OCI-LY7 (cell line): Measurements from ENCODE around the gene USP6NL. TPM values are rescaled to one million over a fixed set of nuclear protein-coding genes. Genes with fewer than 3 reads are reported as not detected.

ENCODE experiments used
- BruUV-seq: library from RNA; stranded (reverse); fragments of 400-500 nt; replicated peaks from 2 replicates; lab custom pipeline; 2021; lab: Mats Ljungman, UMichigan
- CTCF ChIA-PET: fragments of 300-600 bp; sonication (Branson Sonifier 250); formaldehyde crosslinking; loops from one replicate; lab custom pipeline; 2022; ENCODE audit warnings: antibody characterized with exemption; ENCODE audit not compliant: unreplicated experiment; lab: Charles Lee
- POLR2A ChIA-PET: fragments of 300-600 bp; sonication (Branson Sonifier 250); formaldehyde crosslinking; loops from one replicate; lab custom pipeline; 2022; ENCODE audit warnings: antibody characterized with exemption; lab: Charles Lee
- DNase-seq: peaks from one replicate; pipeline ENCODE4 v3.0.0-alpha.2; 2015; ENCODE audit warnings: low spot score
- H2AFZ ChIP-seq: fragments of 200-600 bp; sonication (generic), shearing (Covaris generic); 2 replicates; pipeline ENCODE4 v1.6.1; 2014; ENCODE audit warnings: mild to moderate bottlenecking, antibody characterized with exemption, low read length, moderate library complexity
- H3K27ac ChIP-seq: fragments of 200-600 bp; sonication (generic); 2 replicates; pipeline ENCODE4 v1.5.1; 2014; ENCODE audit warnings: mixed run types, low read depth, mild to moderate bottlenecking, moderate library complexity, low read length, inconsistent platforms; ENCODE audit not compliant: poor library complexity, severe bottlenecking
- H3K36me3 ChIP-seq: fragments of 200-600 bp; sonication (generic); 2 replicates; pipeline ENCODE4 v1.6.1; 2014; ENCODE audit warnings: mild to moderate bottlenecking, antibody characterized with exemption, low read length, moderate library complexity, mixed read lengths; ENCODE audit not compliant: insufficient read depth
- H3K4me1 ChIP-seq: fragments of 200-600 bp; sonication (generic); 2 replicates; pipeline ENCODE4 v1.5.1; 2014; ENCODE audit warnings: mild to moderate bottlenecking, low read length; ENCODE audit not compliant: insufficient read depth, poor library complexity, severe bottlenecking
- H3K4me2 ChIP-seq: fragments of 200-600 bp; sonication (generic); 2 replicates; pipeline ENCODE4 v1.6.1; 2014; ENCODE audit warnings: mild to moderate bottlenecking, low read length
- H3K4me3 ChIP-seq: fragments of 200-600 bp; sonication (generic); 2 replicates; pipeline ENCODE4 v1.5.1; 2014; ENCODE audit warnings: mild to moderate bottlenecking, low read depth, low read length; ENCODE audit not compliant: poor library complexity, severe bottlenecking
- H3K79me2 ChIP-seq: fragments of 200-600 bp; sonication (generic); 2 replicates; pipeline ENCODE4 v1.6.1; 2016; ENCODE audit warnings: low read depth, mild to moderate bottlenecking, low read length, moderate library complexity, mixed read lengths; ENCODE audit not compliant: insufficient read depth
- H3K9me2 ChIP-seq: fragments of 200-600 bp; sonication (generic); 2 replicates; pipeline ENCODE4 v1.6.1; 2016; ENCODE audit warnings: mild to moderate bottlenecking, low read length, mixed read lengths; ENCODE audit not compliant: insufficient read depth
- H3K9me3 ChIP-seq: fragments of 200-600 bp; sonication (generic); 2 replicates; pipeline ENCODE4 v1.6.1; 2014; ENCODE audit warnings: mild to moderate bottlenecking, mixed run types, low read length, mixed read lengths
- H4K20me1 ChIP-seq: fragments of 200-600 bp; sonication (generic); 2 replicates; pipeline ENCODE4 v1.6.1; 2014; ENCODE audit warnings: mild to moderate bottlenecking, antibody characterized with exemption, low read length, moderate library complexity, mixed read lengths; ENCODE audit not compliant: insufficient read depth
- CTCF ChIP-seq: fragments of 200-600 bp; sonication (generic); conservative IDR thresholded peaks from 2 replicates; pipeline ENCODE4 v1.5.1; 2014; ENCODE audit warnings: mild to moderate bottlenecking, antibody characterized with exemption, low read length, moderate library complexity, mixed read lengths
- EZH2phosphoT487 ChIP-seq: fragments of 200-600 bp; sonication (generic); IDR thresholded peaks from 2 replicates; pipeline ENCODE4 v1.6.1; 2018; ENCODE audit warnings: low read depth, borderline replicate concordance, mild to moderate bottlenecking, mixed run types, antibody characterized with exemption, low read length, moderate library complexity, mixed read lengths
- intact Hi-C: fragments of 100-400 bp; cut with micrococcal nuclease; formaldehyde crosslinking; loops from one replicate; pipeline ENCODE4 v1.10.0; 2022; ENCODE audit not compliant: unreplicated experiment
- total RNA-seq, 2 experiments: library from RNA; depleted of rRNA in 1 of 2; stranded (reverse); fragments of >200 nt in 1 of 2; shearing (Covaris generic) in 1 of 2; gene quantifications; 2 replicates each; pipeline ENCODE4 v1.2.3, GENCODE V29; 2014 to 2022

The USP6NL gene
- total RNA-seq, 2 experiments from 2014 or later, result 41.7 to 59.7 TPM

- no peaks in the 10 kb centered on the region for H3K9me2 ChIP-seq
- H3K9me3 ChIP-seq, result no peaks in the 10 kb centered on the region
- peaks cover 8% of the 10 kb centered on the region for H3K36me3 ChIP-seq
- no peaks in the 10 kb centered on the region for H4K20me1 ChIP-seq
- POLR2A ChIA-PET, result interaction anchor here (0.6 to 3.3 kb wide), 5 partner anchors 9 to 275 kb away, joined by 3 to 20 read pairs (median 3); no protein-coding TSS in a partner anchor
- no peaks in the 10 kb centered on the region for H3K79me2 ChIP-seq
- CTCF ChIA-PET, result no interaction called here
- H3K4me3 ChIP-seq, result no peak overlapping the region
- TF ChIP-seq CTCF, result no peak
- no peak for TF ChIP-seq EZH2phosphoT487
- no peak overlapping the region for H2AFZ ChIP-seq
- H3K27ac ChIP-seq, result no peak overlapping the region
- no TSS peak for BruUV-seq
- no peak for DNase-seq
- H3K4me2 ChIP-seq, result no peak overlapping the region
- intact Hi-C loops, result no loop called here
- H3K4me1 ChIP-seq, result peaks cover 53% of the 10 kb centered on the region
Observed at GRCh38 chr10:11451640-11452260, 159.7 kb downstream of the USP6NL start.

- intact Hi-C loops, result no loop called here
- DNase-seq, result peak; percentile 28
- ChIA-PET CTCF (no interaction called here), POLR2A (interaction anchor here (1.1 to 3.3 kb wide), 2 partner anchors 11 to 27 kb away, joined by 3 to 20 read pairs; no protein-coding TSS in a partner anchor)
- TF ChIP-seq CTCF (no peak; the same call in 1 of the 2 replicates), EZH2phosphoT487 (no peak)
- H3K79me2 ChIP-seq, result no peaks in the 10 kb centered on the region
- BruUV-seq, result no TSS peak
- H3K9me2 ChIP-seq, result no peaks in the 10 kb centered on the region
- H3K4me2 ChIP-seq, result peak overlapping the region; percentile 83
- no peaks in the 10 kb centered on the region for H3K9me3 ChIP-seq
- H2AFZ ChIP-seq, result no peak overlapping the region; the same call in 1 of the 2 replicates
- H3K27ac ChIP-seq, result peak overlapping the region; percentile 89
- peak overlapping the region; percentile 60 for H3K4me3 ChIP-seq
- peaks cover 4% of the 10 kb centered on the region; the same call in 1 of the 2 replicates for H3K36me3 ChIP-seq
- H4K20me1 ChIP-seq, result no peaks in the 10 kb centered on the region
- H3K4me1 ChIP-seq, result peaks cover 53% of the 10 kb centered on the region
Observed at GRCh38 chr10:11450427-11450826, 161.0 kb downstream of the USP6NL start.

- no peak for DNase-seq
- Histone ChIP-seq H3K36me3 (0 out of 2 replicates have a peak, but pooled peaks cover 4% of the 10 kb centered on the region), H3K9me2 (no peaks in the 10 kb centered on the region), H3K4me1 (peaks cover 53% of the 10 kb centered on the region), H3K4me2 (peak overlapping the region; percentile 83), H3K4me3 (peak overlapping the region; percentile 60), H2AFZ (peak overlapping the region; percentile 51; the same call in 1 of the 2 replicates), H3K9me3 (no peaks in the 10 kb centered on the region), H4K20me1 (no peaks in the 10 kb centered on the region), H3K79me2 (no peaks in the 10 kb centered on the region), H3K27ac (peak overlapping the region; percentile 89)
- POLR2A ChIA-PET, result no interaction called here
- CTCF ChIA-PET, result no interaction called here
- TF ChIP-seq CTCF (0 out of 2 replicates have a peak, but pooled peaks have one; percentile 28), EZH2phosphoT487 (no peak)
- intact Hi-C loops, result loop anchor here (5.0 kb wide), 1 partner anchor 228 kb away; no protein-coding TSS in a partner anchor
- BruUV-seq, result no TSS peak
Observed at GRCh38 chr10:11449761-11450160, 161.7 kb downstream of the USP6NL start.
